Spleen (tissue), 3 donors: ENCODE results near the gene CSTF3.

Experiments
- POLR2A ChIP-seq, 3 donors: fragments of 450-650 bp; IDR thresholded peaks; one replicate each; pipeline ENCODE4 v1.5.1; 2017; ENCODE audit warnings: antibody characterized with exemption in 3 of 3, mild to moderate bottlenecking in 1 of 3
- POLR2AphosphoS5 ChIP-seq, 3 donors: sonication (generic); formaldehyde crosslinking; IDR thresholded peaks; one replicate each; pipeline ENCODE4 v1.5.1; 2017; ENCODE audit warnings: antibody characterized with exemption in 3 of 3

GRCh38 chr11:33182246-33182878 lies 21.1 kb upstream of the CSTF3 start:
- no peak for TF ChIP-seq POLR2A (IDR thresholded peaks at IDR 0.05)
- no peak for TF ChIP-seq POLR2AphosphoS5 (IDR thresholded peaks at IDR 0.05)
